ENCODE results near the gene PIK3IP1. TPM values are rescaled to one million over a fixed set of nuclear protein-coding genes. Genes with fewer than 3 reads are reported as not detected.
"Not testable (repeated sequence)": the region's sequence is repeated elsewhere in the genome, so short reads cannot be mapped to it uniquely, and the experiment has no call there.

The PIK3IP1 gene
- total RNA-seq, 1 donor from 2014 or later = 10.3 TPM

DNA sequence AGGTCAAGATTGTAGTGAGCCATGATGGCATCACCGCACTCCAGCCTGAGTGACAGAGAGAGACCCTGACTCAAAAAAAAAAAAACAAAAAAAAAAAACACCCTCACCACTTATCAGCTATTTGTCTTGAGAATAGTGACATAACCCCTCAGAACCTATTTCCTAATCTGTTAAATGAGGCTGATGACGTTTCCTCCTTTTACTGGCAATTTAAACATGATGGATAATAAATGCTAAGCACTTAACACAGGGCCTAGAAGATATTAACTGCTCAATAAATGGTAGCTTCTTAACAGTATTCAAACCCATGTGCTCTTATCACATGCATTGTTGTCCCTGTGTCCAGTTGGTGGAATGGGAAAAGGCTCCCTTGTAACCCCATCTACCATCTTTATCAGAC, 45.6 kb downstream of the PIK3IP1 start:
- Mint-ChIP-seq H3K4me1 (ENCODE audit: unreplicated experiment) (peaks cover 74% of the 10 kb centered on the region), H3K36me3 (ENCODE audit: unreplicated experiment) (no peaks in the 10 kb centered on the region), H3K9me3 (ENCODE audit: unreplicated experiment) (no peaks in the 10 kb centered on the region), H3K4me3 (ENCODE audit: unreplicated experiment) (no peak overlapping the region), H3K27me3 (ENCODE audit: unreplicated experiment) (no peaks in the 10 kb centered on the region), H3K27ac (ENCODE audit: unreplicated experiment) (no peak overlapping the region)
- no peak for DNase-seq (ENCODE audit: extremely low spot score, unreplicated experiment)
- no peak for TF ChIP-seq CTCF (IDR thresholded peaks at IDR 0.05)

GRCh38 chr22:31245998-31246397, 46.3 kb downstream of the PIK3IP1 start:
- H3K4me1 Mint-ChIP-seq (ENCODE audit: unreplicated experiment) = peaks cover 77% of the 10 kb centered on the region
- not testable (repeated sequence) for DNase-seq (ENCODE audit: extremely low spot score, unreplicated experiment); H3K27me3 Mint-ChIP-seq (ENCODE audit: unreplicated experiment); H3K27ac Mint-ChIP-seq (ENCODE audit: unreplicated experiment); H3K36me3 Mint-ChIP-seq (ENCODE audit: unreplicated experiment); H3K9me3 Mint-ChIP-seq (ENCODE audit: unreplicated experiment); H3K4me3 Mint-ChIP-seq (ENCODE audit: unreplicated experiment)

- peaks cover 76% of the 10 kb centered on the region for H3K4me1 Mint-ChIP-seq (ENCODE audit: unreplicated experiment)
- no peaks in the 10 kb centered on the region for H3K9me3 Mint-ChIP-seq (ENCODE audit: unreplicated experiment)
- no peak for TF ChIP-seq CTCF (IDR thresholded peaks at IDR 0.05)
- DNase-seq (ENCODE audit: extremely low spot score, unreplicated experiment) = no peak
- no peaks in the 10 kb centered on the region for H3K27me3 Mint-ChIP-seq (ENCODE audit: unreplicated experiment)
- H3K4me3 Mint-ChIP-seq (ENCODE audit: unreplicated experiment) = no peak overlapping the region
- H3K27ac Mint-ChIP-seq (ENCODE audit: unreplicated experiment) = peak overlapping the region; percentile 96
- no peaks in the 10 kb centered on the region for H3K36me3 Mint-ChIP-seq (ENCODE audit: unreplicated experiment)
Observed at GRCh38 chr22:31244943-31245451, 47.3 kb downstream of the PIK3IP1 start.

- Mint-ChIP-seq H3K4me3 (ENCODE audit: unreplicated experiment) (no peak overlapping the region), H3K4me1 (ENCODE audit: unreplicated experiment) (peaks cover 76% of the 10 kb centered on the region), H3K27me3 (ENCODE audit: unreplicated experiment) (no peaks in the 10 kb centered on the region), H3K9me3 (ENCODE audit: unreplicated experiment) (no peaks in the 10 kb centered on the region), H3K27ac (ENCODE audit: unreplicated experiment) (peak overlapping the region; percentile 96), H3K36me3 (ENCODE audit: unreplicated experiment) (no peaks in the 10 kb centered on the region)
- DNase-seq (ENCODE audit: extremely low spot score, unreplicated experiment) = no peak
- no peak for TF ChIP-seq CTCF (IDR thresholded peaks at IDR 0.05)
Observed at GRCh38 chr22:31244046-31244942, 48.0 kb downstream of the PIK3IP1 start.

GRCh38 chr22:31243339-31244045, 48.8 kb downstream of the PIK3IP1 start:
- Mint-ChIP-seq H3K9me3 (ENCODE audit: unreplicated experiment) (no peaks in the 10 kb centered on the region), H3K27me3 (ENCODE audit: unreplicated experiment) (no peaks in the 10 kb centered on the region), H3K36me3 (ENCODE audit: unreplicated experiment) (no peaks in the 10 kb centered on the region), H3K4me3 (ENCODE audit: unreplicated experiment) (no peak overlapping the region), H3K27ac (ENCODE audit: unreplicated experiment) (peak overlapping the region; percentile 96), H3K4me1 (ENCODE audit: unreplicated experiment) (peaks cover 70% of the 10 kb centered on the region)
- TF ChIP-seq CTCF (IDR thresholded peaks at IDR 0.05) = no peak
- no peak for DNase-seq (ENCODE audit: extremely low spot score, unreplicated experiment)

Data from osteocyte (in vitro differentiated cells).